Adrenal gland (tissue), 12 donors: ENCODE results near the gene NPAS4. TPM values are rescaled to one million over a fixed set of nuclear protein-coding genes. Genes with fewer than 3 reads are reported as not detected.
A peak's percentile ranks its signal among the peaks of the same experiment; 100 is the strongest.

Experiments used
- DNase-seq, 7 donors: peaks; one replicate each; pipeline ENCODE4 v3.0.0-alpha.2; 2019 to 2020
- H3K27ac ChIP-seq, 5 donors: fragments of 200-600 bp; sonication (generic) in 4 of 5; 1 replicate in 3 of 5; 2 replicates in 2 of 5; pipeline versions ENCODE4 v1.5.1 to v1.8.0; 2016 to 2020; ENCODE audit warnings: mild to moderate bottlenecking in 1 of 5
- H3K27me3 ChIP-seq: fragments of 200-600 bp; 2 replicates; pipeline ENCODE4 v1.8.0; 2021
- H3K36me3 ChIP-seq, 2 donors: fragments of 200-600 bp; replicated peaks in 1 of 2; 1 replicate in 1 of 2; 2 replicates in 1 of 2; pipeline versions ENCODE4 v1.5.1 to v1.8.0; 2018 to 2022
- H3K4me1 ChIP-seq, 2 donors: fragments of 200-600 bp; replicated peaks in 1 of 2; 1 replicate in 1 of 2; 2 replicates in 1 of 2; pipeline versions ENCODE4 v1.5.1 to v1.8.0; 2018 to 2021
- H3K4me3 ChIP-seq, 4 donors: fragments of 200-600 bp; sonication (generic) in 3 of 4; one replicate each; pipeline ENCODE4 v1.5.1; 2016 to 2018
- H3K9me3 ChIP-seq, 3 donors: fragments of 200-600 bp; sonication (generic) in 1 of 3; replicated peaks in 1 of 3; 1 replicate in 2 of 3; 2 replicates in 1 of 3; pipeline versions ENCODE4 v1.5.1 to v1.8.0; 2016 to 2021
- POLR2A ChIP-seq, 2 donors: fragments of 450-650 bp; IDR thresholded peaks; one replicate each; pipeline ENCODE4 v1.6.1; 2017; ENCODE audit warnings: antibody characterized with exemption in 2 of 2, mild to moderate bottlenecking in 2 of 2, moderate library complexity in 1 of 2
- WGBS, 4 donors: extraction: QIAGEN DNeasy Blood & Tissue Kit in 2 of 4; methylation state at CpG; one replicate each; pipeline versions ENCODE4 v1.1.5 to v1.1.7; 2013 to 2017; 5-methylcytosine and 5-hydroxymethylcytosine counted together
- intact Hi-C, 2 donors: fragments of 100-400 bp; cut with DNase I; formaldehyde crosslinking; loops; one replicate each; pipeline versions ENCODE4 v1.14.1 to v1.15.0; 2022 to 2023
- polyA plus RNA-seq, 3 donors: library from polyadenylated mRNA; stranded (reverse); fragments of 200-250 nt in 2 of 3; fragments of 350-450 nt in 1 of 3; fragmentation: Illumina TruSeq in 1 of 3; extraction: RNeasy Lipid Tissue Mini Kit (QIAGEN cat#74804) in 1 of 3; gene quantifications; one replicate each; pipeline ENCODE4 v1.2.3, GENCODE V29; 2013 to 2014
- total RNA-seq, 9 donors: library from RNA; depleted of rRNA in 4 of 9; stranded (reverse); fragments of >200 nt in 4 of 9; fragments of 120-200 nt in 1 of 9; fragmentation: NEBNext Ultra II Directional in 1 of 9; extraction: Animal tissue kit (Norgen Biotek cat#: 25700) in 1 of 9; gene quantifications; one replicate each; pipeline versions ENCODE4 v1.1.0 to v1.2.4, GENCODE V29; 2013 to 2023
- TF ChIP-seq, protein P1 (sequence below), 6 experiments: fragments of 450-650 bp in 4 of 6; fragments of 200-600 bp in 2 of 6; sonication (generic) in 1 of 6; IDR thresholded peaks; 1 replicate in 5 of 6; 2 replicates in 1 of 6; pipeline versions ENCODE4 v1.5.1 to v1.8.0; 2016 to 2021; ENCODE audit warnings: antibody characterized with exemption in 6 of 6, mild to moderate bottlenecking in 2 of 6, moderate library complexity in 1 of 6
- donor health status: healthy with polysubstance abuse.
- donor health status: Bipolar disorder and iron deficiency.
- donor health status: DM: yes; HTN: yes; CAD: no.
- donor health status: DM: no; HTN: no; CAD: no.
- donor health status: DM: no; HTN: no; CAD: no.
- donor health status: DM: yes; HTN: yes; CAD: no.

Gene NPAS4
- total and polyA plus RNA-seq, 12 donors, result 0.06 to 0.72 (median 0.36) TPM; not detected in 6

DNA sequence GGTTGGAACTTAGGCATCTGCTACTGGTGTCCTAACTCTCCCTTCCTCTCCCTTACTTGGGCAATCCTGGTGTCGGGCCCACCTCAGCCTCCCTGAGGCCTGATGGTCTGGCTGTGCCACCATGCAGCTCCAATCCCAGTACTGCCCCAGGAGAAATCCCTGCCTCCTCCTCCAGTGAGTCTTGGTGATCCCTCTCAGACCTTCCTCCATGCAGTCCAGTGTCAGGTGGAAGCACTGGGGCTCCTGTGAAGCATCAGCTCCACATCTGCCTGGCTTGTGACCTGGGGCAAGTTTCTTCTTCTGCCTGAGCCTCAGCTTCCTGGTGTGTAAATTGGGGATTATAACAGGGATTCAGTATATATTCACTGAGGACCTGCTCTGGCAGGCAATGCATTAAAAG is 44.1 kb downstream of the NPAS4 start:
- Histone ChIP-seq H3K4me1 (peaks cover 7 to 10% of the 10 kb centered on the region in 2 donors), H3K27ac (no peak overlapping the region), H3K36me3 (no peaks in the 10 kb centered on the region), H3K27me3 (no peaks in the 10 kb centered on the region), H3K4me3 (no peak overlapping the region), H3K9me3 (no peaks in the 10 kb centered on the region)
- TF ChIP-seq, protein P1, sequence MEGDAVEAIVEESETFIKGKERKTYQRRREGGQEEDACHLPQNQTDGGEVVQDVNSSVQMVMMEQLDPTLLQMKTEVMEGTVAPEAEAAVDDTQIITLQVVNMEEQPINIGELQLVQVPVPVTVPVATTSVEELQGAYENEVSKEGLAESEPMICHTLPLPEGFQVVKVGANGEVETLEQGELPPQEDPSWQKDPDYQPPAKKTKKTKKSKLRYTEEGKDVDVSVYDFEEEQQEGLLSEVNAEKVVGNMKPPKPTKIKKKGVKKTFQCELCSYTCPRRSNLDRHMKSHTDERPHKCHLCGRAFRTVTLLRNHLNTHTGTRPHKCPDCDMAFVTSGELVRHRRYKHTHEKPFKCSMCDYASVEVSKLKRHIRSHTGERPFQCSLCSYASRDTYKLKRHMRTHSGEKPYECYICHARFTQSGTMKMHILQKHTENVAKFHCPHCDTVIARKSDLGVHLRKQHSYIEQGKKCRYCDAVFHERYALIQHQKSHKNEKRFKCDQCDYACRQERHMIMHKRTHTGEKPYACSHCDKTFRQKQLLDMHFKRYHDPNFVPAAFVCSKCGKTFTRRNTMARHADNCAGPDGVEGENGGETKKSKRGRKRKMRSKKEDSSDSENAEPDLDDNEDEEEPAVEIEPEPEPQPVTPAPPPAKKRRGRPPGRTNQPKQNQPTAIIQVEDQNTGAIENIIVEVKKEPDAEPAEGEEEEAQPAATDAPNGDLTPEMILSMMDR (IDR thresholded peaks at IDR 0.05), result no peak
- TF ChIP-seq POLR2A (IDR thresholded peaks at IDR 0.05), result no peak
- 79 to 100% (median 100%) methylated on average over 1 of the region's 1 CpG for WGBS, 4 donors
- no peak for DNase-seq
- intact Hi-C loops, result no loop called here

DNA sequence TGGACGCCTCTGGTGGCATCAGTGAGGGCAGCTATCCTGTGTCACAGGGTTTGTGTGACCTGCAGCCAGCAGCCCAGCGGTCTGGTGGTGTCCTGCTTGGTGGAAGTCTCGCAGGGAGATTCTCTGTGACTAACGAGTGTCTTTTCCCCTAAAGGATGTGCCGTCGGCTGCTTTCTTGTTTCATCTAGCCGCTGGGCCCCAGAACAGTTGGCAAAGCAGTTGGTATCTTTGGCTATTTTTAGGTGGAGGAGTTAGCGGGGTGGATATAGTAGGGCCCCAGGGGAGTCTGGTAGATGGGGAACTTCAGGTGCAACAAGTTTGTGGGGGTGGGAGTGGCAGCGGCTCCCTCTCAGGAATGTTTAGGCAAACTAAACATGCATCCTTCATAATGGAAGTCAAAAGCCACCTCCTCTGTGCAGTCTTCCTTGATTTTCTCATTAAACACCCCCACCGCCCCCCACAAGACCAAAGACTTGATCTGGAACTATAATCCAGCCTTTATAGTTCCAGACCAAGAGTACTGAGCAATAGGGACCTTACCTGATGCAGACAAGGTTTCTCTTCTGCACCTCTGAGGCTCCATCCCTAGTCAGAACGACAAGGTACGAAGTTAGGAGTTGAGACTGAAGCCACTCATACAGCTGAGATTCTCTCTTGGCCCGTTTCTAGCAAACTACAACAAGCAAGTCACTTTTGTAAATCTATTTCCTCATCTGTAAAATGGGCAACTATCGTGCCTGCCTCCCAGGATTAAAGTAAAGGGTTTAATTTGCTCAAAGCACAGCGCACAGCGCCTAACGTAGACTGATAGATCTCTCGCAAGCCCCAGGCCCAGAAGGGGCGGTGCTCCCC is 44.8 kb downstream of the NPAS4 start:
- DNase-seq, result no peak
- TF ChIP-seq, protein P1 (IDR thresholded peaks at IDR 0.05), result no peak
- no peak for TF ChIP-seq POLR2A (IDR thresholded peaks at IDR 0.05)
- Histone ChIP-seq H3K4me3 (peak overlapping the region in 1 of 4 donors; percentile 89), H3K36me3 (no peaks in the 10 kb centered on the region), H3K4me1 (peaks cover 7 to 10% of the 10 kb centered on the region in 2 donors), H3K27me3 (no peaks in the 10 kb centered on the region), H3K9me3 (no peaks in the 10 kb centered on the region), H3K27ac (peak overlapping the region in 1 of 5 donors; percentile 88)
- WGBS, 4 donors, result 46 to 60% (median 54%) methylated on average over 18 to 19 of the region's 19 CpGs
- intact Hi-C loops, result no loop called here

DNA sequence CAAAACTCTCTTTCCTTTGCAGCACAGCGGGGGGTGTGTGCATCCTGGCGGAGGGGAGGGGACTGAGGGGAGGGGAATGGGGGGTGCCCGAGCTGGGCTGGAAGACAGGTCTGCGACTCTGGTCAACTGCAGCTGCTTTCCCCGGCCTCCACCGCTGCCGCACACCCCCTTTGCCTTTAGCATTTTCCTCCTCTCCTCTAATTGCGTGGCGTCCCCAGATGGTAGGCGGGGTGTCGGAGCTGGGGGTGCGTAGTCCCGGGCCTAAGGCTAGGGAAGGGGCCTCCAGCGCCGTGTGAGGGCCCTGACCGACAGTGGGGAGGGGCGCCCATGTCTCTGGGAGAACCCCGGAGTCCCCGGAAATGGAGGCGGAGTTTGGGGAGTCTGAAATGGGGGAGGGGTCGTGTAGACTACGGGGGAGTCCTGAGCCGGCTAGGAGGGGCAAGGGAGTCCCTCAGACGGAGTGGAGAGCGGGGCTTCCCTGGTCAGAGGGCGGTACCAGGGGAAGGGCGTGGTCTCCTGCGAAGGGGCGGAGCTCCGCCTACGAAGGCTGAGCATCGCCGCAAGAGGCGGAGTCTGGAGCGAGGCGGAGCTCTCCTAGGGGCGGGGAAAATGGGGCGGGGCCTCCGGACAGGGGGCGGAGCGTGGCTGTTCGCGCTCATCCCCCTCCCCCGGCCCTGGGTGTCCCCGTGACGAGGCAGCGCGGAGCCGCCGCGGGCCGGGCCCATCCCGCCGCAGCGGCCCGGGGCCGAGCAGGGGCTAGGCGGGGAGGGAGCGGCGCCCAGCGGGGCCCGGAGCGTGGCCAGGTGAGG is 45.6 kb downstream of the NPAS4 start, which contains the start of gene PELI3:
PELI3 (plus strand) TSS at position 681 of the 809 bp plus-strand sequence. CDS start 1,224 bp downstream, outside the sequence.
- H3K9me3 ChIP-seq, result no peaks in the 10 kb centered on the region

More for the DNA sequence above, 45.6 kb downstream of the NPAS4 start, which contains the start of gene PELI3:
- DNase-seq, result peak; percentile 92 to 98 (median 94)
- WGBS, 4 donors, result 0 to 13% (median 1%) methylated on average over 3 to 58 of the region's 63 CpGs
- H3K27ac ChIP-seq, result peak within 1 kb of the TSS in 4 of 5 donors; percentile 30 to 88 (median 52)
- intact Hi-C loops, result no loop called here
- H3K4me1 ChIP-seq, result peaks cover 7 to 10% of the 10 kb centered on the region in 2 donors
- peak within 1 kb of the TSS; percentile 41 to 89 (median 57) for H3K4me3 ChIP-seq
- no peaks in the 10 kb centered on the region for H3K27me3 ChIP-seq
- TF ChIP-seq, protein P1 (IDR thresholded peaks at IDR 0.05), result no peak
- peak in 1 of 2 donors; percentile 49 for TF ChIP-seq POLR2A (IDR thresholded peaks at IDR 0.05)
- H3K36me3 ChIP-seq, result no peaks in the 10 kb centered on the region
